Ascending aorta (tissue), 2 donors: ENCODE data around the gene GSTO1. TPM values are rescaled to one million over a fixed set of nuclear protein-coding genes. Genes with fewer than 3 reads are reported as not detected.

ENCODE experiments used
- DNase-seq, 2 donors: peaks; one replicate each; pipeline ENCODE4 v3.0.0-alpha.2; 2019; ENCODE audit warnings: low spot score in 2 of 2
- H3K27ac ChIP-seq, 2 donors: fragments of 200-600 bp; sonication (generic); one replicate each; pipeline ENCODE4 v1.5.1; 2016 to 2017; ENCODE audit warnings: mild to moderate bottlenecking in 1 of 2
- H3K27me3 ChIP-seq: fragments of 200-600 bp; sonication (generic); one replicate; pipeline ENCODE4 v1.5.1; 2017
- H3K36me3 ChIP-seq, 2 donors: fragments of 200-600 bp; sonication (generic); one replicate each; pipeline ENCODE4 v1.5.1; 2016
- H3K4me1 ChIP-seq, 2 donors: fragments of 200-600 bp; sonication (generic); one replicate each; pipeline ENCODE4 v1.5.1; 2016 to 2017; ENCODE audit warnings: mild to moderate bottlenecking in 1 of 2
- H3K4me3 ChIP-seq, 2 donors: fragments of 200-600 bp; sonication (generic); one replicate each; pipeline ENCODE4 v1.5.1; 2016 to 2017; ENCODE audit warnings: mild to moderate bottlenecking in 1 of 2
- H3K9me3 ChIP-seq, 2 donors: fragments of 200-600 bp; sonication (generic); one replicate each; pipeline ENCODE4 v1.5.1; 2016
- intact Hi-C: fragments of 100-400 bp; cut with DNase I; formaldehyde crosslinking; loops from one replicate; pipeline ENCODE4 v1.15.1; 2023
- total RNA-seq: library from RNA; depleted of rRNA; stranded (reverse); fragments of >200 nt; gene quantifications from one replicate; pipeline ENCODE4 v1.1.0, GENCODE V29; 2016
- TF ChIP-seq, protein P1 (sequence below), 3 experiments: fragments of 200-600 bp in 2 of 3; fragments of 450-650 bp in 1 of 3; sonication (generic) in 2 of 3; IDR thresholded peaks; one replicate each; pipeline ENCODE4 v1.5.1; 2016 to 2019; ENCODE audit warnings: antibody characterized with exemption in 3 of 3, mild to moderate bottlenecking in 1 of 3, moderate library complexity in 1 of 3

Gene GSTO1
- total RNA-seq = 62.2 TPM

DNA sequence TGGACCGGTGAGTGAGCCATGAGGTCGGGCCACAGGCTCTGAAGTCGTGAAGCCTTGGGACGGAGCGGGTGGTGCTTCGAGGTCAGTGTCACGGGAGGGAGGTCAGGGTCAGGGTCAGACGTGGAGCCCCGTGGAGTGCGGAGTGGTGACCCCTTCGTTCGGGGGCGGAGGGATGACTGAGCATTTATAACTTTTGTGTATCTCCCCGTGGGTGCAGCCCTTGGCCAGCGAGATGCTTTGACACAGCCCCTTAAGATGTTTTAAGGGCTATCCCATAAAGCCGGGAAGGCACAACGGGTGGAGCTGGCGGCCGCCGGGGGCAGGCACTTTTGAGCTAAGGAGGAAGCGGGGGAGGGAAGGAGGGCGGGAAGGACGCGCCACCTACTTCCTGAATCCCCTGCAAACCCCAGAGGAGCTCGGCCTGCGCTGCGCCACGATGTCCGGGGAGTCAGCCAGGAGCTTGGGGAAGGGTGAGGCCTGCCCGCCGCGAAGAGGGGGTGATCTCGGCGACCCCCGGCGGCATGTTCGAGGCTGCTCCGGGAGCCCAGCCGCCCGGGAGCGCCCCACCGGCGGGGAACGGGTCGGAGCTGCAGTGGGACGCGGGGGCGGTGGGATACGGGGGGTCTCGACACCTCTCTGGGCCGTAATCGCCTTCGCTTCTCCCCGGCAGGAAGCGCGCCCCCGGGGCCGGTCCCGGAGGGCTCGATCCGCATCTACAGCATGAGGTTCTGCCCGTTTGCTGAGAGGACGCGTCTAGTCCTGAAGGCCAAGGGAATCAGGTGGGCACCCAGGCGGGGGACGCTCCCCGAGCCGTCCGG, at the start of gene GSTO1:
Gene GSTO1 (plus strand): TSS at position 400 of the 818 bp plus-strand sequence. CDS start 37 bp downstream, at position 437.
- DNase-seq = peak; percentile 59 to 91
- TF ChIP-seq, protein P1, sequence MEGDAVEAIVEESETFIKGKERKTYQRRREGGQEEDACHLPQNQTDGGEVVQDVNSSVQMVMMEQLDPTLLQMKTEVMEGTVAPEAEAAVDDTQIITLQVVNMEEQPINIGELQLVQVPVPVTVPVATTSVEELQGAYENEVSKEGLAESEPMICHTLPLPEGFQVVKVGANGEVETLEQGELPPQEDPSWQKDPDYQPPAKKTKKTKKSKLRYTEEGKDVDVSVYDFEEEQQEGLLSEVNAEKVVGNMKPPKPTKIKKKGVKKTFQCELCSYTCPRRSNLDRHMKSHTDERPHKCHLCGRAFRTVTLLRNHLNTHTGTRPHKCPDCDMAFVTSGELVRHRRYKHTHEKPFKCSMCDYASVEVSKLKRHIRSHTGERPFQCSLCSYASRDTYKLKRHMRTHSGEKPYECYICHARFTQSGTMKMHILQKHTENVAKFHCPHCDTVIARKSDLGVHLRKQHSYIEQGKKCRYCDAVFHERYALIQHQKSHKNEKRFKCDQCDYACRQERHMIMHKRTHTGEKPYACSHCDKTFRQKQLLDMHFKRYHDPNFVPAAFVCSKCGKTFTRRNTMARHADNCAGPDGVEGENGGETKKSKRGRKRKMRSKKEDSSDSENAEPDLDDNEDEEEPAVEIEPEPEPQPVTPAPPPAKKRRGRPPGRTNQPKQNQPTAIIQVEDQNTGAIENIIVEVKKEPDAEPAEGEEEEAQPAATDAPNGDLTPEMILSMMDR (IDR thresholded peaks at IDR 0.05) = no peak
- Histone ChIP-seq H3K36me3 (peaks cover 4 to 18% of the 10 kb centered on the region in 2 donors), H3K9me3 (no peaks in the 10 kb centered on the region), H3K4me3 (peak within 1 kb of the TSS; percentile 86 to 87), H3K4me1 (peaks cover 0 to 19% of the 10 kb centered on the region in 2 donors), H3K27me3 (no peaks in the 10 kb centered on the region), H3K27ac (peak within 1 kb of the TSS; percentile 96 to 97)
- intact Hi-C loops = loop anchor here (1.0 to 10.0 kb wide), 2 partner anchors 22 to 350 kb away; partner anchors contain the start of gene CFAP43

DNA sequence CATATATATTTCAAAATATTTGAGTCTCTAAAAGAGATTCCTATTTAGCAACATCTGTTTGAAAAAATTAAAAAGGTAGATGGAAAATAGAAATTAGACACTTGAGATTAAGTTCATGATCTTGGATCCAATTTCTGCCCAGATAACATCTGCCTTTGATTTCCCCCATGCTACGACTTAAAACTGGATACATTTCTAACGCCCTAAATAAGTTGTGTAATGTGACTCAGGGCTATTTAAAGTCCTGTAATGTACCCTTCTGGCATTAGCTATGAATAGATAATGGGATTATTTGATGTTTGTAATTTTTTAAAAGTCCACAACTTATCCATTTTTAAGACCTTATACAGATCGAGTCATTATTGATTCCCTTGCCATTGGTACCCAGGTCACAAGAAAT, 46.0 kb upstream of the GSTO1 start:
- Histone ChIP-seq H3K4me1 (no peaks in the 10 kb centered on the region), H3K9me3 (no peaks in the 10 kb centered on the region), H3K27me3 (no peaks in the 10 kb centered on the region), H3K27ac (no peak overlapping the region), H3K36me3 (no peaks in the 10 kb centered on the region), H3K4me3 (no peak overlapping the region)
- TF ChIP-seq, protein P1 (IDR thresholded peaks at IDR 0.05) = no peak
- no peak for DNase-seq
- intact Hi-C loops = loop anchor here (1.0 to 5.0 kb wide), 2 partner anchors 163 to 321 kb away; no protein-coding TSS in a partner anchor

- no peaks in the 10 kb centered on the region for H3K27me3 ChIP-seq
- H3K9me3 ChIP-seq = no peaks in the 10 kb centered on the region
- no peak for DNase-seq
- no peak overlapping the region for H3K27ac ChIP-seq
- H3K4me1 ChIP-seq = no peaks in the 10 kb centered on the region
- H3K4me3 ChIP-seq = no peak overlapping the region
- TF ChIP-seq, protein P1 (IDR thresholded peaks at IDR 0.05) = peak; percentile 16 to 61 (median 29)
- H3K36me3 ChIP-seq = no peaks in the 10 kb centered on the region
- intact Hi-C loops = loop anchor here (1.0 to 5.0 kb wide), 2 partner anchors 164 to 322 kb away; no protein-coding TSS in a partner anchor
Measured at GRCh38 chr10:104209575-104210198, 45.0 kb upstream of the GSTO1 start.

DNA sequence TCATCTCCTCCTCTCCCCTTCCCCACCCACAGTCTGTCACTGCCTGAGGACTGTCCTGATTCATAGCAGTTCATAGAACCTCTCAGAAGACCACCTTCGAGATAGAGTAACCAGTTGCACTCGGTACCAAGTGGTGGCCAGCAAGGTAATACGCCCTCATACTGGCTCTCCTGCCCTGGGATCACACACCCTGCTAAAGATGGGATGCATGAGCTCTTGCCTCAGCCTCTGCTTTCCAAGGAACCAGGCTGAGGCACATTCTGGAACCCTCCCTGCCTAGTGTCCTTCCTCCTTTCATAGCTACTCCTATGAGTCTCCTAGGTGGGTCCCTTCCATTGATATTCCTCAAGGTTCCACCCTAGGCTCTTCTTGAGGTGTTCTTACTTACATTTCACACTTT, 38.1 kb upstream of the GSTO1 start:
- no peak for DNase-seq
- Histone ChIP-seq H3K4me1 (no peaks in the 10 kb centered on the region), H3K4me3 (no peak overlapping the region), H3K9me3 (no peaks in the 10 kb centered on the region), H3K27ac (no peak overlapping the region), H3K27me3 (no peaks in the 10 kb centered on the region), H3K36me3 (no peaks in the 10 kb centered on the region)
- TF ChIP-seq, protein P1 (IDR thresholded peaks at IDR 0.05) = no peak
- intact Hi-C loops = no loop called here

GRCh38 chr10:104218751-104219150, 35.9 kb upstream of the GSTO1 start:
- TF ChIP-seq, protein P1 (IDR thresholded peaks at IDR 0.05) = no peak
- intact Hi-C loops = no loop called here
- H3K27ac ChIP-seq = no peak overlapping the region
- H3K36me3 ChIP-seq = no peaks in the 10 kb centered on the region
- no peaks in the 10 kb centered on the region for H3K27me3 ChIP-seq
- no peaks in the 10 kb centered on the region for H3K9me3 ChIP-seq
- H3K4me3 ChIP-seq = no peak overlapping the region
- H3K4me1 ChIP-seq = no peaks in the 10 kb centered on the region
- no peak for DNase-seq
